HG02642 (cell line): ENCODE measurements around the gene NRXN3.
"Not testable (repeated sequence)": the region's sequence is repeated elsewhere in the genome, so short reads cannot be mapped to it uniquely, and the experiment has no call there.

Experiments
- ATAC-seq: cut with Tn5 transposase; IDR thresholded peaks from one replicate; pipeline ENCODE4 v1.9.1; 2021; ENCODE audit warnings: mild to moderate bottlenecking; ENCODE audit not compliant: unreplicated experiment, poor library complexity

The NRXN3 gene

GRCh38 chr14:78543433-78543832 lies 373.3 kb downstream of the NRXN3 start:
- ATAC-seq, result no peak

- ATAC-seq, result no peak
Measured at GRCh38 chr14:78561074-78561473, 390.9 kb downstream of the NRXN3 start.

GRCh38 chr14:78566026-78566858 lies 396.1 kb downstream of the NRXN3 start:
- peak; percentile 93 for ATAC-seq

- ATAC-seq, result peak; percentile 19
Measured at GRCh38 chr14:78566859-78567172, 396.6 kb downstream of the NRXN3 start.

GRCh38 chr14:78567343-78567742 lies 397.2 kb downstream of the NRXN3 start:
- no peak for ATAC-seq

- ATAC-seq, result not testable (repeated sequence)
Measured at GRCh38 chr14:78573736-78574135, 403.6 kb downstream of the NRXN3 start.

- ATAC-seq, result no peak
Measured at GRCh38 chr14:78576437-78577166, 406.4 kb downstream of the NRXN3 start.

- no peak for ATAC-seq
Measured at GRCh38 chr14:78581229-78581628, 411.1 kb downstream of the NRXN3 start.

- no peak for ATAC-seq
Measured at GRCh38 chr14:78586681-78587080, 416.5 kb downstream of the NRXN3 start.

- ATAC-seq, result no peak
Measured at GRCh38 chr14:78588906-78589305, 418.7 kb downstream of the NRXN3 start.

GRCh38 chr14:78592616-78593219 lies 422.5 kb downstream of the NRXN3 start:
- no peak for ATAC-seq

- no peak for ATAC-seq
Measured at GRCh38 chr14:78593949-78594348, 423.8 kb downstream of the NRXN3 start.

- ATAC-seq, result no peak
Measured at GRCh38 chr14:78595797-78596196, 425.6 kb downstream of the NRXN3 start.

- peak; percentile 94 for ATAC-seq
Measured at GRCh38 chr14:78598046-78598920, 428.1 kb downstream of the NRXN3 start.

- no peak for ATAC-seq
Measured at GRCh38 chr14:78605025-78605762, 435.0 kb downstream of the NRXN3 start.

- no peak for ATAC-seq
Measured at GRCh38 chr14:78605897-78606500, 435.8 kb downstream of the NRXN3 start.

GRCh38 chr14:78608998-78609787 lies 439.0 kb downstream of the NRXN3 start:
- no peak for ATAC-seq

GRCh38 chr14:78610994-78611393 lies 440.8 kb downstream of the NRXN3 start:
- ATAC-seq, result no peak
